Hepatocyte (in vitro differentiated cells): Measurements from ENCODE around the gene POC1B.

ENCODE experiments used
- CTCF ChIP-seq: fragments of 200-600 bp; sonication (generic); IDR thresholded peaks from 2 replicates; pipeline ENCODE4 v1.5.1; 2016; ENCODE audit warnings: antibody characterized with exemption, mild to moderate bottlenecking; ENCODE audit not compliant: poor library complexity
- EZH2 ChIP-seq: fragments of 200-600 bp; sonication (generic); IDR thresholded peaks from 2 replicates; pipeline ENCODE4 v1.6.1; 2016; ENCODE audit warnings: antibody characterized with exemption, mild to moderate bottlenecking, borderline replicate concordance
- EZH2phosphoT487 ChIP-seq: fragments of 200-600 bp; sonication (generic); IDR thresholded peaks from one replicate; pipeline ENCODE4 v1.6.1; 2018; ENCODE audit warnings: antibody characterized with exemption, mild to moderate bottlenecking, low read depth, moderate library complexity; ENCODE audit not compliant: unreplicated experiment, severe bottlenecking

- TF ChIP-seq CTCF: no peak
- no peak for TF ChIP-seq EZH2
- no peak for TF ChIP-seq EZH2phosphoT487
Observed at GRCh38 chr12:89497005-89497404, 28.8 kb downstream of the POC1B start.
